IMR-90 (cell line): ENCODE results near the gene SCAF4. TPM values are rescaled to one million over a fixed set of nuclear protein-coding genes. Genes with fewer than 3 reads are reported as not detected.

Experiments
- ATAC-seq: fragments of 200-7000 bp; cut with Tn5 transposase; 2 replicates; pipeline ENCODE4 v1.9.1; 2020; ENCODE audit warnings: low read depth, mild to moderate bottlenecking, moderate library complexity
- BruUV-seq: library from RNA; stranded (reverse); fragments of 400-500 nt; replicated peaks from 2 replicates; lab custom pipeline; 2021; lab: Mats Ljungman, UMichigan
- CTCF ChIA-PET: fragments of 300-600 bp; formaldehyde crosslinking; extraction: SDS; loops from one replicate; lab custom pipeline; 2021; ENCODE audit warnings: antibody characterized with exemption; lab: Yijun Ruan, JAX
- POLR2A ChIA-PET: fragments of 300-600 bp; sonication (Branson Sonifier 250); formaldehyde crosslinking; loops from one replicate; lab custom pipeline; 2022; ENCODE audit warnings: antibody characterized with exemption; ENCODE audit not compliant: unreplicated experiment; lab: Charles Lee
- DNase-seq: peaks from one replicate; pipeline ENCODE4 v3.0.0; 2013
- H2AFZ ChIP-seq: replicated peaks from 2 replicates; pipeline ENCODE3; 2013; ENCODE audit warnings: low read length, mild to moderate bottlenecking; ENCODE audit not compliant: poor library complexity
- H2AK5ac ChIP-seq: 2 replicates; pipeline ENCODE4 v1.6.1; 2013; ENCODE audit warnings: low read depth, low read length, inconsistent platforms
- H2AK9ac ChIP-seq: replicated peaks from 2 replicates; pipeline ENCODE3; 2013; ENCODE audit warnings: mild to moderate bottlenecking, low read depth, low read length, moderate library complexity; ENCODE audit not compliant: poor library complexity
- H2BK120ac ChIP-seq: 2 replicates; pipeline ENCODE4 v1.6.1; 2013; ENCODE audit warnings: low read depth, low read length, inconsistent platforms
- H2BK15ac ChIP-seq: 3 replicates; pipeline ENCODE4 v1.6.1; 2013; ENCODE audit warnings: low read depth, low read length, inconsistent platforms
- H2BK20ac ChIP-seq: 2 replicates; pipeline ENCODE4 v1.6.1; 2013; ENCODE audit warnings: low read depth, mild to moderate bottlenecking, inconsistent platforms, low read length, moderate library complexity
- H2BK5ac ChIP-seq: 2 replicates; pipeline ENCODE4 v1.6.1; 2013; ENCODE audit warnings: mild to moderate bottlenecking, low read depth, low read length, inconsistent platforms; ENCODE audit not compliant: poor library complexity, severe bottlenecking
- H3K14ac ChIP-seq: replicated peaks from 2 replicates; pipeline ENCODE4 v1.6.1; 2013; ENCODE audit warnings: low read depth, low read length, inconsistent platforms
- H3K18ac ChIP-seq: 2 replicates; pipeline ENCODE4 v1.6.1; 2013; ENCODE audit warnings: low read depth, low read length, control low read depth
- H3K23ac ChIP-seq: 2 replicates; pipeline ENCODE4 v1.6.1; 2013; ENCODE audit warnings: low read depth, low read length, inconsistent platforms
- H3K27ac ChIP-seq: 2 replicates; pipeline ENCODE4 v1.5.1; 2013; ENCODE audit warnings: mild to moderate bottlenecking, control low read depth, low read length; ENCODE audit not compliant: insufficient read depth
- H3K27me3 ChIP-seq: 2 replicates; pipeline ENCODE4 v1.6.1; 2013; ENCODE audit warnings: low read length; ENCODE audit not compliant: control insufficient read depth, insufficient read depth
- H3K36me3 ChIP-seq: 2 replicates; pipeline ENCODE4 v1.6.1; 2013; ENCODE audit warnings: low read length, mixed read lengths; ENCODE audit not compliant: control insufficient read depth, insufficient read depth
- H3K4ac ChIP-seq: 2 replicates; pipeline ENCODE4 v1.6.1; 2013; ENCODE audit warnings: low read depth, low read length, inconsistent platforms
- H3K4me1 ChIP-seq: 2 replicates; pipeline ENCODE4 v1.6.1; 2013; ENCODE audit warnings: low read length, mixed read lengths; ENCODE audit not compliant: control insufficient read depth, insufficient read depth
- H3K4me2 ChIP-seq: 2 replicates; pipeline ENCODE4 v1.6.1; 2013; ENCODE audit warnings: low read depth, mild to moderate bottlenecking, control low read depth, low read length, moderate library complexity
- H3K4me3 ChIP-seq: 2 replicates; pipeline ENCODE4 v1.5.1; 2013; ENCODE audit warnings: low read depth, mild to moderate bottlenecking, control low read depth, low read length, moderate library complexity; ENCODE audit not compliant: insufficient read depth
- H3K56ac ChIP-seq: 2 replicates; pipeline ENCODE4 v1.6.1; 2013; ENCODE audit warnings: low read length, inconsistent platforms; ENCODE audit not compliant: insufficient read depth; ENCODE audit errors: extremely low read depth
- H3K79me1 ChIP-seq, 2 experiments: 2 replicates each; pipeline ENCODE4 v1.6.1; 2013; ENCODE audit warnings: low read length in 2 of 2, inconsistent platforms in 1 of 2, low read depth in 1 of 2
- H3K9ac ChIP-seq: 2 replicates; pipeline ENCODE4 v1.6.1; 2013; ENCODE audit warnings: low read depth, low read length, control low read depth
- H3K9me1 ChIP-seq: 2 replicates; pipeline ENCODE4 v1.6.1; 2013; ENCODE audit warnings: low read length, inconsistent platforms; ENCODE audit not compliant: insufficient read depth
- H3K9me3 ChIP-seq: 2 replicates; pipeline ENCODE4 v1.6.1; 2013; ENCODE audit warnings: low read length; ENCODE audit not compliant: control insufficient read depth, insufficient read depth
- H4K20me1 ChIP-seq: 2 replicates; pipeline ENCODE4 v1.6.1; 2013; ENCODE audit warnings: low read length, inconsistent platforms; ENCODE audit not compliant: insufficient read depth
- H4K5ac ChIP-seq: 2 replicates; pipeline ENCODE4 v1.6.1; 2013; ENCODE audit warnings: mild to moderate bottlenecking, low read depth, low read length, control low read depth
- H4K8ac ChIP-seq, 2 experiments: 2 replicates each; pipeline ENCODE4 v1.6.1; 2013; ENCODE audit warnings: low read depth in 2 of 2, low read length in 2 of 2, control low read depth in 1 of 2, inconsistent platforms in 1 of 2
- H4K91ac ChIP-seq: 2 replicates; pipeline ENCODE4 v1.6.1; 2013; ENCODE audit warnings: low read depth, low read length, inconsistent platforms; ENCODE audit not compliant: insufficient read depth
- POLR2A ChIP-seq: IDR thresholded peaks from 2 replicates; pipeline ENCODE4 v1.6.1; 2012; ENCODE audit warnings: mild to moderate bottlenecking, low read depth, low read length
- WGBS, 2 experiments: methylation state at CpG; one replicate each; pipeline versions ENCODE4 v1.1.5 to v1.1.7; 2013; ENCODE audit warnings: missing lambda C conversion rate in 2 of 2; ENCODE audit not compliant: insufficient read length in 1 of 2; ENCODE audit errors: extremely low coverage in 2 of 2; 5-methylcytosine and 5-hydroxymethylcytosine counted together
- dilution Hi-C: fragments of 300-500 bp; cut with HindIII; formaldehyde crosslinking; loops from one replicate; pipeline ENCODE4 v1.14.3; 2018; ENCODE audit warnings: low sequenced_read_pairs; ENCODE audit not compliant: unreplicated experiment
- in situ Hi-C: fragments of 300-500 bp; cut with MboI; formaldehyde crosslinking; loops from 3 replicates; pipeline ENCODE4 v1.14.3; 2019; ENCODE audit warnings: low sequenced_read_pairs, inconsistent platforms, mixed read lengths
- intact Hi-C: fragments of 100-400 bp; cut with micrococcal nuclease; formaldehyde crosslinking; loops from 2 replicates; pipeline ENCODE4 v1.10.0; 2022
- polyA plus RNA-seq, 3 experiments: library from polyadenylated mRNA; depleted of rRNA; stranded (reverse); fragments of >200 nt; gene quantifications; 2 replicates each; pipeline ENCODE4 v1.2.3, GENCODE V29; 2012; ENCODE audit warnings: low replicate concordance in 1 of 3
- total RNA-seq: library from RNA; depleted of rRNA; stranded (reverse); fragments of >200 nt; gene quantifications from 2 replicates; pipeline ENCODE4 v1.2.3, GENCODE V29; 2012

The SCAF4 gene
- total and polyA plus RNA-seq, 2 of the 4 experiments (the other 2 are of a cell fraction): 2.7 to 12.1 TPM

DNA sequence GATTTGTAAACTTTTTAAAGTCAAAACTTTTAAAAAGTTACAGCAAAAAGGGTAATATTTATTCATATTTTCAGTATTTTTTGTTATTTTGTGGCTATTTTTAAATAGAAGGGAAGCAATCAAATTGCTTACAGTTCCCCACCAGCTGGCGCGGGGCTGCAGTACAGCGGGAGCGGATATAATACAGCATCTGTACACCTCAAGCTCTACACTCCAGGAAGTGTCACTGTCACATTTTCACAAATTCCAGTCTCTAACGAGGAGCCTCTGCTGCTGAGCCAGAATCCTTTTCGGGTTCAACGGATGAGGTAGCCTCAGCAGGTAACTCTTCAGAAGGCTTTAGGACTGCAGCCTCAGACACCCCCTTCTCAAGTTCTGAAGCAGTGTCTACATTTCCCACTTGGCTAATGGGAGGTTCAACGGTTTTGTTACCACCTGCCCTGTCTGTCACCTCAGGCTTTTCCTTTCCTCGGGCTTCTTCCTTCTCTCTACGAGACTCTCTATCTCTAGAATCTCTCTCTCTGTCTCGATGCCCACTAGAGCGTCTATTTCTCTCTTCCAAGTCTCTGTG is 60.7 kb downstream of the SCAF4 start:
- ChIA-PET POLR2A (no interaction called here), CTCF (no interaction called here)
- peaks cover 4 to 31% of the 10 kb centered on the region in 2 experiments; a peak in 3 of 4 replicates for H3K79me1 ChIP-seq
- no peak overlapping the region for H2BK20ac ChIP-seq
- no peak overlapping the region for H3K4me2 ChIP-seq
- no peak overlapping the region for H2BK5ac ChIP-seq
- no peak overlapping the region for H3K18ac ChIP-seq
- H3K36me3 ChIP-seq: peaks cover 19% of the 10 kb centered on the region
- peaks cover 6% of the 10 kb centered on the region for H4K20me1 ChIP-seq
- WGBS, 2 experiments: 84% methylated on average over 6 of the region's 12 CpGs; no CpG with 5 or more reads in 1 of the 2 experiments
- no peak overlapping the region for H3K4ac ChIP-seq
- in situ Hi-C loops: no loop called here
- peak overlapping the region; percentile 55 for H2AK9ac ChIP-seq
- no peak overlapping the region for H3K27ac ChIP-seq
- H2AFZ ChIP-seq: no peak overlapping the region
- H4K8ac ChIP-seq: no peak overlapping the region
- no peak overlapping the region for H4K5ac ChIP-seq
- no peaks in the 10 kb centered on the region for H3K27me3 ChIP-seq
- no peaks in the 10 kb centered on the region for H3K9me3 ChIP-seq
- no peak overlapping the region for H4K91ac ChIP-seq
- DNase-seq: no peak
- no peak for ATAC-seq
- H3K4me3 ChIP-seq: no peak overlapping the region
- intact Hi-C loops: no loop called here
- H3K9me1 ChIP-seq: peaks cover 4% of the 10 kb centered on the region
- no peak overlapping the region for H3K23ac ChIP-seq
- H3K4me1 ChIP-seq: no peaks in the 10 kb centered on the region
- H2BK120ac ChIP-seq: no peak overlapping the region
- no peak overlapping the region for H3K9ac ChIP-seq
- no peak overlapping the region for H3K14ac ChIP-seq
- H2AK5ac ChIP-seq: no peak overlapping the region
- no peak for TF ChIP-seq POLR2A
- dilution Hi-C loops: no loop called here
- H3K56ac ChIP-seq: no peak overlapping the region
- BruUV-seq: TSS peak; percentile 69
- no peak overlapping the region for H2BK15ac ChIP-seq
